GM19238 (cell line): ENCODE measurements around the gene SF3B2.
"Not testable (repeated sequence)": the region's sequence is repeated elsewhere in the genome, so short reads cannot be mapped to it uniquely, and the experiment has no call there.

Experiments
- DNase-seq: peaks from one replicate; pipeline ENCODE4 v3.0.0; 2011; ENCODE audit warnings: low spot score; ENCODE audit not compliant: insufficient read length

The SF3B2 gene

GRCh38 chr11:66104057-66104638 is 52.0 kb downstream of the SF3B2 start:
- DNase-seq, result no peak

- no peak for DNase-seq
Measured at GRCh38 chr11:66106786-66107599, 54.8 kb downstream of the SF3B2 start.

DNA sequence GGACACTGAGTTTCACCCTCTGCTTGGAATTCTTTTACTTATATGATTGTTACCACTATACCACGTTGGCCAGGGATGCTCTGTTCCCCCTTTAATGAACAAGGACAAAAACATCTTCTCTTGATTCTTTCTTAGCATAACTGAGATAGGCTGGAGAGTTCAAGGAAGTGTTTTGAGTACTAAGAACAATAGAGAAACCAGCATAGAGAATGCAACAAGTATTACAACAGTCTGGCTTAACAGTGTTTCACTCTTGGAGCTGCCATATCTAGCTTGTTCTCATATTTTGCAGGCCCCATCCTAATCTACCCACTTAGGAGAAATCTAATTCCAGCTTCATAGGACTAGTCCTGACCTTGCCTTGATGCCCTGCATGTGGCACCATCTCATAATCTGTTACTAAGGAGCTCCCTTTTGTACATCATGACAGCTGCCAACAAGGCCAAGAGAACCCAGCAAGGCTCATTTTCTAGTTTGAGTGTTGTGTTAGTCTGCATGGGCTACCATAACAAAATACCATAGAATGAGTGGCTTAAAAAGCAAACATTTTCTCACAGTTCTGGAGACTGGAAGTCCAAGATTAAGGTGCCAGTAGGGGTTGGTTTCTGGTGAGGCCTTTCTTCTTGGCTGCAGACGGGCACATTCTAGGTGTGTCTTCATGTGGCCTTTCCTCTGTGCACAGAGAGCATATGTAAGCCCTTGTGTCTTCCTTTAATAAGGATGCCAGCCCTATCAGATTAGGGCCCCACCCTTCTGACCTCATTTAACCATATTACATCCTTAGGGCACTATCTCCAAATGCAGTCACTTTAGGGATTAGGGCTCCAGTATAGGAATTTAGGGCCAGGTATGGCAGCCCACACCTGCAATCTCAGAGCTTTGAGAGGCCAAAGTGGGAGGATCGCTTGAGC is 55.7 kb downstream of the SF3B2 start:
- no peak for DNase-seq

DNA sequence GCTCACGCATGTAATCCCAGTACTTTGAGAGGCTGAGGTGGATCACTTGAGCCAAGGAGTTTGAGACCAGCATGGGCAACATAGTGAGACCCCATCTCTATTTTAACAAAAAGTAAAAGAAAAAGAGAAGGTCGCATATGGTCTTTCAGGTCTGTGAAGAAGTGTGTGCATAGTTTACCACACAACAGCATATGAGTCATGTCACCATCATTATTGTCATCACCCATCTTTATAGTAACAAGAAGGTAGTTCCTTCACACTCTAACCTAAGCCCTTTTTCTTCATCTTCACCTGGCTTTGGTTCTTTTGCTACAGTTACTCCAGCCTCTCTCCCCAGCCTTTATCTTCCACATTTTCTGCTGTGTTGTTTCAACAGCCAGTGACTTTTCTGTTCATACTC is 57.1 kb downstream of the SF3B2 start:
- no peak for DNase-seq

- no peak for DNase-seq
Measured at GRCh38 chr11:66111158-66111557, 59.0 kb downstream of the SF3B2 start.

GRCh38 chr11:66112041-66112491 is 59.9 kb downstream of the SF3B2 start:
- no peak for DNase-seq

DNA sequence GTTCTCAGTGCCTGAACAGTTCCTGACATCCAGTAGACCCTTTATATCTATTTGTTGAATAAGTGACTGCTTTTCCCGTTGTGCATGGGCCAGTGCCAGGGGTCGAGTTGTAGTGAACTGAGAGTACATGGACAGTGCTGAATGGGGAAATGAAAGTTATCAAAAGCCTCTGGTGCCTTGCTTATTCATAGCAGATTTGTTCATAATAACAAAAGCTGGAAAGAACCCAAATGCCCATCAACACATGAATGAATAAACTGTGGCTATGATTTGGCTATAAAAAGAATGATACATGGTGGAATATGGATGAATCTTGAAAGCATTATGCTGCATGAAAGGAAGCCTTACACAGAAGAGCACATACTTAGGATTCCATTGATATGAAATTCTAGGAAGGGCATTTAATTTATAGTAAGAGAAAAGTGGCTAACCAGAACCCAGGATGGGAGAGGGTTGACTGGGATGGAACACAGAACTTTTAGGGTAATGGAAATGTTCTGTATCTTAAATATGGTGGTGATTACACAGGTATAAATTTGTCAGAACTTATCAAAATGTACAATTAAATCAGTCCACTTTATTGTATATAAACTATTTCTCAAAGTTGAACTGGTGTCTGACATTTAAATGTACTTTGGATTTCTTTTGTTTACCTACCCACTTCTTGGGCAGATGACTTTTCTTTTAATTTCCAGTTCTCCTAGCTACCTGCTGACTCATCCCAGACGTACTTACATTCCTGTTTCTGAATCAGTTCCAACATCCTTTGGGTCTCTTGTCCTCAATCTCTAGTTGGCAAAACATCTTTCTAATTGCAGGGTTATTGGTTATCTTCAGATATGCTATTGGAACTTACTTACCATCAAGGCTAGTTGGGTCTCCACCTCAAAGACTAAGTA is 60.7 kb downstream of the SF3B2 start:
- no peak for DNase-seq

- DNase-seq, result not testable (repeated sequence)
Measured at GRCh38 chr11:66114957-66115356, 62.8 kb downstream of the SF3B2 start.

GRCh38 chr11:66115638-66116301 is 63.6 kb downstream of the SF3B2 start:
- DNase-seq, result no peak

GRCh38 chr11:66116576-66117361 is 64.6 kb downstream of the SF3B2 start:
- DNase-seq, result no peak

- no peak for DNase-seq
Measured at GRCh38 chr11:66118847-66119246, 66.7 kb downstream of the SF3B2 start.
